Right kidney (tissue), 1 donor: ENCODE measurements around the gene TNS2.

Experiments
- DNase-seq: peaks from one replicate; pipeline ENCODE4 v3.0.0-alpha.2; 2016

TNS2 gene

GRCh38 chr12:53113951-53114350 lies 64.1 kb downstream of the TNS2 start:
- DNase-seq = no peak
